Calu3 (cell line): ENCODE results near the gene PDGFD. TPM values are rescaled to one million over a fixed set of nuclear protein-coding genes. Genes with fewer than 3 reads are reported as not detected.

ENCODE experiments used
- BruUV-seq: library from RNA; stranded (reverse); fragments of 400-500 nt; replicated peaks from 2 replicates; lab custom pipeline; 2021; lab: Mats Ljungman, UMichigan
- CTCF ChIA-PET: fragments of 300-600 bp; sonication (Branson Sonifier 250); formaldehyde crosslinking; loops from one replicate; lab custom pipeline; 2022; ENCODE audit warnings: antibody characterized with exemption; lab: Charles Lee
- DNase-seq: peaks from one replicate; pipeline ENCODE4 v3.0.0; 2022
- H3K27ac Mint-ChIP-seq: one replicate; pipeline ENCODE4 v1.8.0; 2022; ENCODE audit warnings: mixed read lengths; ENCODE audit not compliant: unreplicated experiment
- H3K27me3 Mint-ChIP-seq: one replicate; pipeline ENCODE4 v1.8.0; 2022; ENCODE audit warnings: mixed read lengths; ENCODE audit not compliant: unreplicated experiment
- H3K36me3 Mint-ChIP-seq: one replicate; pipeline ENCODE4 v1.8.0; 2022; ENCODE audit warnings: mild to moderate bottlenecking, moderate library complexity, mixed read lengths; ENCODE audit not compliant: insufficient read depth, unreplicated experiment
- H3K4me1 Mint-ChIP-seq: one replicate; pipeline ENCODE4 v1.8.0; 2022; ENCODE audit warnings: mild to moderate bottlenecking, low read depth, mixed read lengths; ENCODE audit not compliant: unreplicated experiment
- H3K4me3 Mint-ChIP-seq: one replicate; pipeline ENCODE4 v1.8.0; 2022; ENCODE audit warnings: mild to moderate bottlenecking, low read depth, moderate library complexity, mixed read lengths; ENCODE audit not compliant: unreplicated experiment
- H3K9me3 Mint-ChIP-seq: one replicate; pipeline ENCODE4 v1.8.0; 2022; ENCODE audit warnings: low read depth, mixed read lengths; ENCODE audit not compliant: unreplicated experiment
- CTCF ChIP-seq: fragments of 200-600 bp; IDR thresholded peaks from one replicate; pipeline ENCODE4 v1.8.0; 2022; ENCODE audit warnings: antibody characterized with exemption; ENCODE audit not compliant: unreplicated experiment
- intact Hi-C: fragments of 100-400 bp; cut with micrococcal nuclease; formaldehyde crosslinking; loops from one replicate; pipeline ENCODE4 v1.10.0; 2022; ENCODE audit not compliant: unreplicated experiment
- total RNA-seq: library from RNA; stranded (reverse); gene quantifications from 2 replicates; pipeline ENCODE4 v1.2.3, GENCODE V29; 2022

The PDGFD gene
- total RNA-seq, 1 experiment from 2014 or later, result 5.1 TPM

GRCh38 chr11:104033134-104033533, 130.8 kb downstream of the PDGFD start:
- DNase-seq, result peak; percentile 7
- H3K4me1 Mint-ChIP-seq, result no peaks in the 10 kb centered on the region
- CTCF ChIA-PET, result no interaction called here
- no peaks in the 10 kb centered on the region for H3K9me3 Mint-ChIP-seq
- no TSS peak for BruUV-seq
- intact Hi-C loops, result no loop called here
- no peaks in the 10 kb centered on the region for H3K27me3 Mint-ChIP-seq
- peak overlapping the region; percentile 54 for H3K27ac Mint-ChIP-seq
- TF ChIP-seq CTCF, result no peak
- no peak overlapping the region for H3K4me3 Mint-ChIP-seq
- no peaks in the 10 kb centered on the region for H3K36me3 Mint-ChIP-seq

GRCh38 chr11:104028476-104029263, 135.3 kb downstream of the PDGFD start:
- no peak overlapping the region for H3K27ac Mint-ChIP-seq
- no peaks in the 10 kb centered on the region for H3K36me3 Mint-ChIP-seq
- CTCF ChIA-PET, result no interaction called here
- TF ChIP-seq CTCF, result no peak
- no peak for DNase-seq
- H3K9me3 Mint-ChIP-seq, result no peaks in the 10 kb centered on the region
- no TSS peak for BruUV-seq
- H3K4me3 Mint-ChIP-seq, result no peak overlapping the region
- intact Hi-C loops, result no loop called here
- H3K27me3 Mint-ChIP-seq, result no peaks in the 10 kb centered on the region
- no peaks in the 10 kb centered on the region for H3K4me1 Mint-ChIP-seq

GRCh38 chr11:104024572-104024971, 139.4 kb downstream of the PDGFD start:
- DNase-seq, result no peak
- H3K27me3 Mint-ChIP-seq, result no peaks in the 10 kb centered on the region
- no peak overlapping the region for H3K4me3 Mint-ChIP-seq
- CTCF ChIA-PET, result no interaction called here
- BruUV-seq, result no TSS peak
- H3K9me3 Mint-ChIP-seq, result no peaks in the 10 kb centered on the region
- intact Hi-C loops, result no loop called here
- no peak overlapping the region for H3K27ac Mint-ChIP-seq
- no peaks in the 10 kb centered on the region for H3K36me3 Mint-ChIP-seq
- no peak for TF ChIP-seq CTCF
- no peaks in the 10 kb centered on the region for H3K4me1 Mint-ChIP-seq

GRCh38 chr11:104015649-104016415, 148.1 kb downstream of the PDGFD start:
- CTCF ChIA-PET, result no interaction called here
- TF ChIP-seq CTCF, result no peak
- Mint-ChIP-seq H3K9me3 (no peaks in the 10 kb centered on the region), H3K27me3 (no peaks in the 10 kb centered on the region), H3K4me1 (no peaks in the 10 kb centered on the region), H3K4me3 (no peak overlapping the region), H3K27ac (no peak overlapping the region), H3K36me3 (no peaks in the 10 kb centered on the region)
- no TSS peak for BruUV-seq
- no peak for DNase-seq
- intact Hi-C loops, result no loop called here
